Lower leg skin (tissue), 3 donors: ENCODE measurements around the gene GRIA1.

Experiments
- CTCF ChIP-seq, 3 donors: fragments of 450-650 bp; IDR thresholded peaks; one replicate each; pipeline ENCODE4 v1.5.1; 2016; ENCODE audit warnings: antibody characterized with exemption in 3 of 3, mild to moderate bottlenecking in 3 of 3, moderate library complexity in 2 of 3
- POLR2A ChIP-seq, 2 donors: fragments of 450-650 bp; IDR thresholded peaks; one replicate each; pipeline ENCODE4 v1.6.1; 2016 to 2017; ENCODE audit warnings: antibody characterized with exemption in 2 of 2, mild to moderate bottlenecking in 1 of 2, moderate library complexity in 1 of 2

DNA sequence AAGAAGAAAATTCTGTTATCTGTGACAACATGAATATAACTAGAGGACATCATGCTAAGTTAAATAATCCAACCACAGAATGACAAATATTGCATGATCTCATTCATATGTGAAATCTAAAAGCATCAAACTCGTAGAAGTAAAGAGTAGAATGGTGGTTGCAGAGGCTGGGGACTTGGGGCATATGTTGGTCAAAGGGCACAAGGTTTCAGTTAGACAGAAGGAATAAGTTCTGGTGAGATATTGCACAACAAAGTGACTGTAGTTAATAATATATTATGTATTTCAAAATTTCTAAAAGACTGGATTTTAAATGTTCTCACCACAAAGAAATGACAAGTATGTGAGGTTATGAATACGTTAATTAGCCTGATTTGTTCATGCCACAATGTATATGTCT is 24.8 kb downstream of the GRIA1 start:
- TF ChIP-seq POLR2A (IDR thresholded peaks at IDR 0.05) (no peak), CTCF (IDR thresholded peaks at IDR 0.05) (no peak)
